ENCODE measurements around the gene ALPL. TPM values are rescaled to one million over a fixed set of nuclear protein-coding genes. Genes with fewer than 3 reads are reported as not detected.

Gene ALPL
- polyA plus RNA-seq, 2 of the 4 experiments (the other 2 are of a cell fraction) = 0.06 to 0.31 TPM

DNA sequence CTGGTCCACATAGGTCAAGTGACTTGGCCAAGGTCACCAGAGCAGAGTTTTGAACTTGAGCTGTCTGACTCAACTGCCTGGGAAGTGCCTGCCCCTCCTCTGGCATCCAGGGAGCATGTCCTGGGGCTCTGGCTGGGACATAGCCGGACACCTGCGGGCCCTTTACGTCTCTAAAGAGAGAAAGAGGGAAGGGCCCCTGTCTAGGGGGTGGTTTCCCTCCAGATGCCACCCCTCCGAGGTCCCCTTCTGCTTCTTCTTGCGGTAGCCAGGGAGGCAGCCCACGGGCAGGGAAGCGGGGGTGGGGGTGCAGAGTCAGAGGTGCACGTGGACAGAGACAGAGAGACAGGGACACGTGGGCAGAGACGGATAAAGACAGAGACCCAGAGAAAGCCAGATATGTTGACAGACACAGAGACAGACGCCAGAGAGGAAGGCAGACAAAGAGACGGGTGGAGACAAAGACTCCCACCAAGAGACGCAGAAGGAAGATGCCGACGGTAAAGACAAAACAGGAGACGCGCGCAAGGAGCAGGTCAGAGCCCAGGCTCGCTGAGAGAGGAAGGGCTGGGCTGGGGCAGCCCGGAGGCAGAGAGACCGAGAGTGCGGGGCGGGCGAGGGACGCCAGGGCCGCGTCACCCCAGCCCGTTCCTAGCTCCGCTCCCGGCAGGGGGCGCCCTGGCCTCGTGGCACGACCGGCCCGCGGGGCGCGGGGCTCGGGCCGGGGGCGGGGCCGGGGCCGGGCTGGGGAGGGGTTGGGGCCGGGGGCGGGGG lies 458 bp upstream of the ALPL start:
- Histone ChIP-seq H3K4me2 (peak overlapping the region; percentile 91), H3K27ac (peak overlapping the region in 1 of 2 experiments; percentile 58; a peak in 3 of 6 replicates), H3K9me3 (no peaks in the 10 kb centered on the region), H3K4me3 (peak overlapping the region; percentile 41), H3K4me1 (no peaks in the 10 kb centered on the region)
- 13% methylated on average over 23 of the region's 45 CpGs for WGBS (ENCODE audit: missing lambda C conversion rate)
- TF ChIP-seq SREBF2 (IDR thresholded peaks at IDR 0.05) (no peak), SMC3 (IDR thresholded peaks at IDR 0.05) (peak; percentile 87), GATA3 (IDR thresholded peaks at IDR 0.05; ENCODE audit: borderline replicate concordance) (no peak), HOXB5 (CRISPR knock-in tag; IDR thresholded peaks at IDR 0.05) (no peak), POLR2A (IDR thresholded peaks at IDR 0.05; ENCODE audit: low read length) (no peak), RAD21 (conservative IDR thresholded peaks at IDR 0.05 in 1 of 2, IDR thresholded peaks at IDR 0.05 in 1 of 2) (peak; percentile 52 to 75), FOSL2 (IDR thresholded peaks at IDR 0.05) (no peak), FOSL2 (CRISPR knock-in tag; IDR thresholded peaks at IDR 0.05) (no peak), EP300 (IDR thresholded peaks at IDR 0.05) (no peak), KDM5A (IDR thresholded peaks at IDR 0.05) (no peak), ZNF302 (CRISPR knock-in tag; IDR thresholded peaks at IDR 0.05) (no peak), TP53 (CRISPR knock-in tag; IDR thresholded peaks at IDR 0.05) (no peak), FOSB (CRISPR knock-in tag; IDR thresholded peaks at IDR 0.05) (no peak), ZFP36 (IDR thresholded peaks at IDR 0.05; ENCODE audit: borderline replicate concordance, partially characterized antibody) (no peak), CHD4 (IDR thresholded peaks at IDR 0.05; ENCODE audit: borderline replicate concordance) (no peak), ZC3H11A (IDR thresholded peaks at IDR 0.05) (no peak), EHMT2 (IDR thresholded peaks at IDR 0.05; ENCODE audit: low read depth) (no peak)
- TF ChIP-seq, protein P1, sequence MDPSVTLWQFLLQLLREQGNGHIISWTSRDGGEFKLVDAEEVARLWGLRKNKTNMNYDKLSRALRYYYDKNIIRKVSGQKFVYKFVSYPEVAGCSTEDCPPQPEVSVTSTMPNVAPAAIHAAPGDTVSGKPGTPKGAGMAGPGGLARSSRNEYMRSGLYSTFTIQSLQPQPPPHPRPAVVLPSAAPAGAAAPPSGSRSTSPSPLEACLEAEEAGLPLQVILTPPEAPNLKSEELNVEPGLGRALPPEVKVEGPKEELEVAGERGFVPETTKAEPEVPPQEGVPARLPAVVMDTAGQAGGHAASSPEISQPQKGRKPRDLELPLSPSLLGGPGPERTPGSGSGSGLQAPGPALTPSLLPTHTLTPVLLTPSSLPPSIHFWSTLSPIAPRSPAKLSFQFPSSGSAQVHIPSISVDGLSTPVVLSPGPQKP (IDR thresholded peaks at IDR 0.05; ENCODE audit: low read depth, low read length) = no peak
- TF ChIP-seq, protein P2, sequence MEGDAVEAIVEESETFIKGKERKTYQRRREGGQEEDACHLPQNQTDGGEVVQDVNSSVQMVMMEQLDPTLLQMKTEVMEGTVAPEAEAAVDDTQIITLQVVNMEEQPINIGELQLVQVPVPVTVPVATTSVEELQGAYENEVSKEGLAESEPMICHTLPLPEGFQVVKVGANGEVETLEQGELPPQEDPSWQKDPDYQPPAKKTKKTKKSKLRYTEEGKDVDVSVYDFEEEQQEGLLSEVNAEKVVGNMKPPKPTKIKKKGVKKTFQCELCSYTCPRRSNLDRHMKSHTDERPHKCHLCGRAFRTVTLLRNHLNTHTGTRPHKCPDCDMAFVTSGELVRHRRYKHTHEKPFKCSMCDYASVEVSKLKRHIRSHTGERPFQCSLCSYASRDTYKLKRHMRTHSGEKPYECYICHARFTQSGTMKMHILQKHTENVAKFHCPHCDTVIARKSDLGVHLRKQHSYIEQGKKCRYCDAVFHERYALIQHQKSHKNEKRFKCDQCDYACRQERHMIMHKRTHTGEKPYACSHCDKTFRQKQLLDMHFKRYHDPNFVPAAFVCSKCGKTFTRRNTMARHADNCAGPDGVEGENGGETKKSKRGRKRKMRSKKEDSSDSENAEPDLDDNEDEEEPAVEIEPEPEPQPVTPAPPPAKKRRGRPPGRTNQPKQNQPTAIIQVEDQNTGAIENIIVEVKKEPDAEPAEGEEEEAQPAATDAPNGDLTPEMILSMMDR (IDR thresholded peaks at IDR 0.05) = peak; percentile 72
- TF ChIP-seq, protein P3, sequence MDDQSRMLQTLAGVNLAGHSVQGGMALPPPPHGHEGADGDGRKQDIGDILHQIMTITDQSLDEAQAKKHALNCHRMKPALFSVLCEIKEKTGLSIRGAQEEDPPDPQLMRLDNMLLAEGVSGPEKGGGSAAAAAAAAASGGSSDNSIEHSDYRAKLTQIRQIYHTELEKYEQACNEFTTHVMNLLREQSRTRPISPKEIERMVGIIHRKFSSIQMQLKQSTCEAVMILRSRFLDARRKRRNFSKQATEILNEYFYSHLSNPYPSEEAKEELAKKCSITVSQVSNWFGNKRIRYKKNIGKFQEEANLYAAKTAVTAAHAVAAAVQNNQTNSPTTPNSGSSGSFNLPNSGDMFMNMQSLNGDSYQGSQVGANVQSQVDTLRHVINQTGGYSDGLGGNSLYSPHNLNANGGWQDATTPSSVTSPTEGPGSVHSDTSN (IDR thresholded peaks at IDR 0.05) = no peak
- TF ChIP-seq, protein P4, sequence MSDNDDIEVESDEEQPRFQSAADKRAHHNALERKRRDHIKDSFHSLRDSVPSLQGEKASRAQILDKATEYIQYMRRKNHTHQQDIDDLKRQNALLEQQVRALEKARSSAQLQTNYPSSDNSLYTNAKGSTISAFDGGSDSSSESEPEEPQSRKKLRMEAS (IDR thresholded peaks at IDR 0.05) = 0 out of 2 replicates have a peak, but pooled peaks have one; percentile 17
- no peak for FAIRE-seq
- peak; percentile 30 to 62 for DNase-seq (ENCODE audit: low read depth in 1 of 2, low spot score in 1 of 2)
- ATAC-seq = peak; percentile 88 to 91
- ChIA-PET CTCF (interaction anchor here (0.6 to 10.3 kb wide), 10 partner anchors 9 to 151 kb away, joined by 3 to 60 read pairs (median 5); no protein-coding TSS in a partner anchor), POLR2A (interaction anchor here (0.5 kb wide), 1 partner anchor 464 kb away, joined by 3 read pairs; no protein-coding TSS in a partner anchor)

DNA sequence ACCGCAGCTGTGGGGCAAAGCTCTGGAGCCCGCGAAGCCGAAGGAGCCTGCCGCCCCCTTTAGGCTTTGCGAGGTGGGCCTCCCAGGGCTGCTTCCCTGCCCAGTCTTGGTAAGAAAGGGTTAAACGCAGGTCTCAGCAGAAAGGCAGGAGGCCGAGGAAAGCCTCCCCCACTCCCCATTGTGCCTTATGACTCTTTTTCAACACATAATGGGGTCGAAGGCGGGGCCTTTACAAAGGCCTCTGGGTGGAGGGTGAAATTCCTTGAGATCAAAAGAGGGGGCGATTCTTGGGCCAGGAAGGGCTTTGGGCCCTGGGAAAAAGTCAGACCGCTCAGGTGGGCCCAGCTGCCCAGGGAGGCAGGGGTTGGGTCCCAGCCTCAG lies 880 bp downstream of the ALPL start:
- Histone ChIP-seq H3K9me3 (no peaks in the 10 kb centered on the region), H3K4me2 (no peak overlapping the region), H3K27ac (no peak overlapping the region), H3K4me3 (no peak overlapping the region), H3K4me1 (no peaks in the 10 kb centered on the region)
- CTCF ChIA-PET = interaction anchor here (0.6 to 10.3 kb wide), 10 partner anchors 8 to 172 kb away, joined by 3 to 60 read pairs (median 5); no protein-coding TSS in a partner anchor
- TF ChIP-seq, protein P5, sequence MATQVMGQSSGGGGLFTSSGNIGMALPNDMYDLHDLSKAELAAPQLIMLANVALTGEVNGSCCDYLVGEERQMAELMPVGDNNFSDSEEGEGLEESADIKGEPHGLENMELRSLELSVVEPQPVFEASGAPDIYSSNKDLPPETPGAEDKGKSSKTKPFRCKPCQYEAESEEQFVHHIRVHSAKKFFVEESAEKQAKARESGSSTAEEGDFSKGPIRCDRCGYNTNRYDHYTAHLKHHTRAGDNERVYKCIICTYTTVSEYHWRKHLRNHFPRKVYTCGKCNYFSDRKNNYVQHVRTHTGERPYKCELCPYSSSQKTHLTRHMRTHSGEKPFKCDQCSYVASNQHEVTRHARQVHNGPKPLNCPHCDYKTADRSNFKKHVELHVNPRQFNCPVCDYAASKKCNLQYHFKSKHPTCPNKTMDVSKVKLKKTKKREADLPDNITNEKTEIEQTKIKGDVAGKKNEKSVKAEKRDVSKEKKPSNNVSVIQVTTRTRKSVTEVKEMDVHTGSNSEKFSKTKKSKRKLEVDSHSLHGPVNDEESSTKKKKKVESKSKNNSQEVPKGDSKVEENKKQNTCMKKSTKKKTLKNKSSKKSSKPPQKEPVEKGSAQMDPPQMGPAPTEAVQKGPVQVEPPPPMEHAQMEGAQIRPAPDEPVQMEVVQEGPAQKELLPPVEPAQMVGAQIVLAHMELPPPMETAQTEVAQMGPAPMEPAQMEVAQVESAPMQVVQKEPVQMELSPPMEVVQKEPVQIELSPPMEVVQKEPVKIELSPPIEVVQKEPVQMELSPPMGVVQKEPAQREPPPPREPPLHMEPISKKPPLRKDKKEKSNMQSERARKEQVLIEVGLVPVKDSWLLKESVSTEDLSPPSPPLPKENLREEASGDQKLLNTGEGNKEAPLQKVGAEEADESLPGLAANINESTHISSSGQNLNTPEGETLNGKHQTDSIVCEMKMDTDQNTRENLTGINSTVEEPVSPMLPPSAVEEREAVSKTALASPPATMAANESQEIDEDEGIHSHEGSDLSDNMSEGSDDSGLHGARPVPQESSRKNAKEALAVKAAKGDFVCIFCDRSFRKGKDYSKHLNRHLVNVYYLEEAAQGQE (IDR thresholded peaks at IDR 0.05) = no peak
- ATAC-seq (no peak), DNase-seq (ENCODE audit: low read depth in 1 of 2, low spot score in 1 of 2) (no peak), FAIRE-seq (no peak)
- POLR2A ChIA-PET = no interaction called here
- WGBS (ENCODE audit: missing lambda C conversion rate) = 75% methylated on average over 11 of the region's 12 CpGs

Data from A549 (cell line).